Stimulated activated CD8-positive, alpha-beta memory T cell treated with anti-CD3 and anti-CD28 coated beads, Interleukin-15, amount 100 ng/mL, for 1 hour (primary cell): ENCODE results near the gene PYGM.

ENCODE experiments used
- DNase-seq: peaks from one replicate; pipeline ENCODE4 v3.0.0-alpha.2; 2020; ENCODE audit warnings: low read depth

PYGM gene

DNA sequence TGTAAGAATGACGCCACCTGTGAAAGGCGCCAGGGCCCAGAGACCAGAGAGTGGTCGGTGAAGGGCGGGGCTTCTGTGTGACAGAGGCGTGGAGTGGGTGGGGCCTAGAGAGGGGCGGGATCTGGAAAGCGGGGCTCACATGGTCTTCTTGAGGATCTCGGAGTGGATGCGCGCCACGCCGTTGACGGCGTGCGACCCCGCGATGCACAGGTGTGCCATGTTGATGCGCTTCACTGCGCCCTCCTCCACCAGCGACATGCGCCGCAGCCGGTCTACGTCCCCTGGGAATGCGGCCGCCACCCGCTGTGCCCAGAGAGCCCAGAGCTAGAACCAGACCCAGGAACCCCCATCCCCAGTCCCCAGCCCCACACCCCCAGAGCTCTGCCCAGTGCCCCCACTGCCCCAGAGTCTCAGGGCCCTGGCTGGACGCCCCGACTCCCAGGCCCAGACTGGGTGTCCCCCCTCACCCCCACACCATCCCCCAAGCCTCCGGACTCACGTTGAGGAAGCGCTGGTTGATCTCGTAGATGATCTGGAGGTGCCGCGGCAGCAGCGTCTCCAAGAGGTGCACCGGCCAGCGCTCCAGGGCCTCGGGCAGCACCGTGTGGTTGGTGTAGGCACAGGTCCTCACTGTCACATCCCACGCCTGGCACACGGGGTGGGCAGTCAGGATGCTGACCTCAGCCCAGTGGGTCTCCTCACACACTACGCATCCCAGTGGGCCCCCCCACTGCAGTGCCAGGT lies 6.2 kb downstream of the PYGM start:
- no peak for DNase-seq

GRCh38 chr11:64753019-64753379 lies 6.8 kb downstream of the PYGM start:
- DNase-seq = no peak

DNA sequence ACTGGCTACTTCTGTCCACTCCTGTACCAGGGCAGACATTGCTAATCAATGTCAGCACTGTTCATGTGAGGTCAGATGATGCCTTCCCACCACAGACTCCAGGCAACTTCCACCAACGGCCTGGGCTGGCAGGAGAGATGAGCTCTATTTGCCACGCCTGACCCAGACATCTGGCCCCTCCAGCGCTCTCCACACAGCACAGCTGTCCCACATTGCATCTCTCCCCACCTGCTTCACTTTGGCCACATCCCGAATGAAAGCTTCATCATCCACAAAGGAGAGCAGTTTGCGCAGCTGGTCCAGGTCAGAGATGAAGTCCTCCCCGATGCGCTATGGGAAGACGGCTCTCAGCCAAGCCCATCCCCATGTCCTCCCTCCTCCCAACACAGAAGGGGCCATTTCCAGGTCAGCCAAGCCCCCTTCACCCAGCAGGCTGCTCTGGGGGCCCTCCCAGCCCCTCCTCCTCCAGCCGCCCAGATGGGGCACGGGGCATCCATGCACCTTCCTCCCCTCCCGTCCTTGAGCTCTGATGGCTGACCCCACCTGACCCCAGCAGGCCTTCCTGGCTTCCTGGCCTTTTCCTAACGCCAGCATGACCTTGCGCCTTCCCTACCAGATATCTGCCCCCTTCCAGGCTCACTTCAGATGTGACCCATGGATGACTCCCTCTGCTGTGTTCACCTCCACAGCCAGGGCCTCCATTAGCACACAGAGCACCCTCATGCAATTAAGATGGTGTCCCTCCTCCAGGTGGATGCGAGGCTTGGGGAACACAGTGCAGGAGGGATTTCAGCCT lies 7.4 kb downstream of the PYGM start:
- DNase-seq = no peak

GRCh38 chr11:64751580-64751979 lies 8.2 kb downstream of the PYGM start:
- DNase-seq = no peak

- DNase-seq = no peak
These were observed 8.6 kb downstream of the PYGM start for GRCh38 chr11:64751136-64751535.

GRCh38 chr11:64750361-64751054 lies 9.3 kb downstream of the PYGM start:
- no peak for DNase-seq

DNA sequence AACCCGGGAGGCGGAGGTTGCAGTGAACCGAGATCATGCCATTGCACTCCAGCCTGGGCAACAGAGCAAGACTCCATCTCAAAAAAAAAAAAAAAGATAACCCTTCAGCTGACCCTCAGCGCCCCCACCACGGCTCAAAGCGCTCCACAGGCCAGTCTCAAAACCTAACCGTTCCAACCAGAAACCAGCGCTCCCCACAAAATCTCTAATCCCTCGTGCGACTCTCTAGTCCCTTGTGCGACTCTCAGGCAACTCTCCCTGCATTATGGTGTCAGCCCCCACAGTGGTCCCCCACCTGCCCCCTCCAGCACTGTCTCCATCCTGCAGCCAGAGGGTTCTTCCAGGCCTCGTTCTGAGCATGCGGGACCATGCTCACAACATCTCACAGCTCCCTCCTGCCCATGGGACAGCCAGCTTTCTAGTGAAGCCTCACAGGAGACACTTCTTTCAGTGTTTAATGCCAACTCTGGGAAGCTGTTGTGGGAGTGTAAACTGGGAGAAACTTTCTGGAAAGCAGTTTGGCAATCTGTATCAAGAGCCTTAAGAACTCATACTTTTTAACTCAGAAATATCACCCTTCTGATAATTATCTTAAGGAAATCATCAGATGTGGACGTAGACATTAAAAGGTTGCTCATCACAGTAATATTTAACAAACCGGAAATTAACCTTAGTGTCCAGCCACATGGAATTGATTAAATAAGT lies 11.7 kb downstream of the PYGM start:
- DNase-seq = no peak

DNA sequence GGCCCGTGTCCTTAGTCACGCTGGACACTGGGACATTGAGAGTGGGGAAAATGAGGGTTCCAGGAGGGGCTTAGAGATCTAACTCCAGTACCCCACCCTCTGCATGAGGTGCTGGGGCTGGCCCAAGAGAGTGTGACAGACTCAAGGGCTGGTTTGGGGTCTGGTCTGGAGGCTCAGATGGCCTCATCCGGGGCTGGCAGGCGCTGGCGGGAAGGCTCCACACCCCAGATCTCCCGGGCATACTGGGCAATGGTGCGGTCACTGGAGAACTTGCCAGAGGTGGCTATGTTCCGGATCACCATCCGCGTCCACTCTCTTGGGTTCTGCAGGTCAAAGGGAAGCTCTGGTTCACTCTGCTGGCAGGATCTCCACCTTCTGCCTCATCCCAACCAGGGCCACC lies 13.3 kb downstream of the PYGM start:
- no peak for DNase-seq

DNA sequence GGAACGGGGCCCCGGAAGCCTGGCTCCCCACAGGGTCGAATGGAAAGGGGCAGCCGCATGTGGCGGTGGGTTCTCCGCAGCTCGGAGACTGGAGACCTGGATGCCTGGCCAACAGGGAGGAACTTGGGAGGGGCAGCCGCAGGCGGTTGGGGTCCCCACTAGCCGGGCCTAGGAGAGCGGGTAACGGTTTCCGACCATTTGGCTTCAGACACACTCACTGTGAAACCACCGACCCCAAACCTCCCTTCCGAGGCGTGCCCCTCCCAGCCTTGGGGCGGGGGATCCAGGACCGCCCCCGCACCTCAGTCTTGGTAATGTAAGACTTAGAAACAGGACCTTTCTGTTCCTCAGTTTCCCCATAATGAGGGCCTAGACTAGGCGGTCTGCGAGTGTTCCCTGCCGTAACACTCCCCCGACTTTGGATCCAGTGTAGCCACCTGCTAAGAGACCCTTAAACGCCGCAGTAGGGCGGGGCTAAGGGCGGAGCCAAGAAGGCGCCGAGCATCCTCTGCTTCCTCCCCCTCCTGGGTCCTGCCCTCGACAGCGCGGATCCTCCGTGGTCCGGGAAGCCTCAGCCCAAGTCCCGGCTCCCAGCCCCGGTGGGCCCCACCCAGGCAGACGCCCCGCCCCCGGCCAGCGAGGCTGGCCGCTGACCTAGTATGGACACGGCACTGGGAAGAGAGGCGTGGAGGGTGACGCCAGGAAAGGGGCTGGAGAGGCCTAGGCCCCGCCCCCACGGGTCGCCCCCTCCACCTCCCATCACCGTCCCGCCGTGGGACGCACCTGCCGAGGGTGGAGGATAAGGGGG lies 14.0 kb downstream of the PYGM start:
- DNase-seq = peak; percentile 62

GRCh38 chr11:64745189-64745520 lies 14.6 kb downstream of the PYGM start:
- DNase-seq = peak; percentile 53

GRCh38 chr11:64744544-64745188 lies 15.1 kb downstream of the PYGM start:
- DNase-seq = no peak

- DNase-seq = peak; percentile 79
These were observed 15.9 kb downstream of the PYGM start, which contains the start of gene RASGRP2 for GRCh38 chr11:64743591-64744543. Gene RASGRP2 (minus strand): TSS chr11:64744142. CDS start chr11:64742866, 1,276 bp downstream.

GRCh38 chr11:64742889-64743590 lies 16.7 kb downstream of the PYGM start:
- DNase-seq = peak; percentile 53

- DNase-seq = no peak
These were observed 17.5 kb downstream of the PYGM start for GRCh38 chr11:64742087-64742888.

DNA sequence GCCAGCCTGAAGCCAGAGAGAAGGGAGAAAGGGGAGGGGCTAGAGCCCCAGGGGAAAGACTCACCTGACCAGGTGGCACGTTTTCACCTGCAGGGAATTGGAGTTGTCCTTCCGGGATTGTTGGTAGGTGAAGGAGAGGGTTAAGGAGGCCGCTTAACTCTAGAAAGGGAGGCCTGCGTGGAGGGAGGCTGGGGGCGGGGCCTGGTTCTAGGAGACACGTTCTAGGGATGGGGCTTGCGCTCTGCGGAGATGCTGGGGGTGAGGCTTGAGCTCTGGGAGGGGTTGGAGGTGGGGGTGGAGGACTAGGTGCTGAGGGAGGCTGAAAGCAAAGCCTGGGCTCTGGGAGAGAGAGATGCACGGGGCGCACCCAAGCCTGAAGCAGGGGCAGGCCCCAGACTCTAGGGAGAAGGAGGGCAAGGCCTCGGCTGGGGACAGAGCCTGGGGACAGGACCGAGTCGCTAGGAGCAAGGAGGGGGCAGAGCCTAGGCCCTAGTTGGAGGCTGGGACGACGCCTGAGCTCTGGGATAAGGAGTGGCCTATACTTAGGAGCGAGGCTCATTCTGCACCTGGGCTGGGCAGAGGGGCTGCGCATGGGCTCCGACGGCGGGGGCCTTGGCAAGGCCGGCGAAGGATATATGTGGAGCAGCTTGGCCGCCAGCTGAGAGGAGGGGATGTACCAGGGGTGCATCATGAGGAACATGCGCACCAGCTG lies 18.2 kb downstream of the PYGM start:
- DNase-seq = no peak

DNA sequence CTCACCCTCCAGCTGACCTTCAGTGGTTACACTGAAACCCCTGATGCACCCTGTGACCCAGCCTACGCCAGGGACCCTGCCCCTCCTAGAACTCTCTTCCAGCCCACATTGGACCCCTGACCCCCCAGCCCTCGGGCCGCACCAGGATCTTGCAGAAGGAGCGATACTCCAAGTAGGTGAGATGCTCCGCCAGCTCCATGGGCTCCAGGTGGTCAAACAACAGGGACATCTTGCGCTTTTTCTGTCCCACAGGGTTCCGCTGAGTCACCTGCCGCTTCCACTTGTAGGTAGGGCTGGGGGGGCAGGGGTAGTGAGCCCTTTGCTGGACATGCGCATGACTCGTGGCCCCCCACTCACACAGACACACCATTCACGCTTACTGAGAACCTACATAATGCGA lies 19.9 kb downstream of the PYGM start:
- DNase-seq = no peak

GRCh38 chr11:64736654-64737053 lies 23.1 kb downstream of the PYGM start:
- no peak for DNase-seq
